ENCODE data around the gene GPR143.

GPR143 gene

DNA sequence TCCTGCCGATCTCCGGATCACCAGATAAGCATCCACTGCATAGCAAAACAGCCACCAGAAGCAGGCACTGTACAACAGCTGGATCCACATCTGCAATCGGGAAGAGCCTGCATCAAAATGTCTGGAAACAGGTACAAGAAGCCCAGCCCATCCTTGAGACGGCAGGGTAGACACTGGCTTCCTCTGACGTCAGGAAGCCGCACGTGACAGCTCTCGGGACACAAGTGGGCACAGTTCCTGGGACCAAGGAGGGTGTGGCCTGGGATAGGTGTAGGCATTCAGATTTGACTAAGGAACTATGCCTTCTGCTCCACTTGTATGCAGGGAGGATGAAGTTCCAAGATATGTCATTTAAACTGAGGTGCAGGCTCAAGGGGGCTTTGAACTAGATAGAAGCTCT is 6.3 kb downstream of the GPR143 start:
- Histone ChIP-seq H3K36me3 (no peaks in the 10 kb centered on the region), H3K9me3 (no peaks in the 10 kb centered on the region), H3K4me1 (no peaks in the 10 kb centered on the region), H3K4me3 (ENCODE audit: low read depth, low read length) (no peak overlapping the region), H3K27me3 (no peaks in the 10 kb centered on the region)
- TF ChIP-seq, protein P1, sequence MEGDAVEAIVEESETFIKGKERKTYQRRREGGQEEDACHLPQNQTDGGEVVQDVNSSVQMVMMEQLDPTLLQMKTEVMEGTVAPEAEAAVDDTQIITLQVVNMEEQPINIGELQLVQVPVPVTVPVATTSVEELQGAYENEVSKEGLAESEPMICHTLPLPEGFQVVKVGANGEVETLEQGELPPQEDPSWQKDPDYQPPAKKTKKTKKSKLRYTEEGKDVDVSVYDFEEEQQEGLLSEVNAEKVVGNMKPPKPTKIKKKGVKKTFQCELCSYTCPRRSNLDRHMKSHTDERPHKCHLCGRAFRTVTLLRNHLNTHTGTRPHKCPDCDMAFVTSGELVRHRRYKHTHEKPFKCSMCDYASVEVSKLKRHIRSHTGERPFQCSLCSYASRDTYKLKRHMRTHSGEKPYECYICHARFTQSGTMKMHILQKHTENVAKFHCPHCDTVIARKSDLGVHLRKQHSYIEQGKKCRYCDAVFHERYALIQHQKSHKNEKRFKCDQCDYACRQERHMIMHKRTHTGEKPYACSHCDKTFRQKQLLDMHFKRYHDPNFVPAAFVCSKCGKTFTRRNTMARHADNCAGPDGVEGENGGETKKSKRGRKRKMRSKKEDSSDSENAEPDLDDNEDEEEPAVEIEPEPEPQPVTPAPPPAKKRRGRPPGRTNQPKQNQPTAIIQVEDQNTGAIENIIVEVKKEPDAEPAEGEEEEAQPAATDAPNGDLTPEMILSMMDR (IDR thresholded peaks at IDR 0.05; ENCODE audit: low read depth, low read length) = no peak
- no peak for DNase-seq

DNA sequence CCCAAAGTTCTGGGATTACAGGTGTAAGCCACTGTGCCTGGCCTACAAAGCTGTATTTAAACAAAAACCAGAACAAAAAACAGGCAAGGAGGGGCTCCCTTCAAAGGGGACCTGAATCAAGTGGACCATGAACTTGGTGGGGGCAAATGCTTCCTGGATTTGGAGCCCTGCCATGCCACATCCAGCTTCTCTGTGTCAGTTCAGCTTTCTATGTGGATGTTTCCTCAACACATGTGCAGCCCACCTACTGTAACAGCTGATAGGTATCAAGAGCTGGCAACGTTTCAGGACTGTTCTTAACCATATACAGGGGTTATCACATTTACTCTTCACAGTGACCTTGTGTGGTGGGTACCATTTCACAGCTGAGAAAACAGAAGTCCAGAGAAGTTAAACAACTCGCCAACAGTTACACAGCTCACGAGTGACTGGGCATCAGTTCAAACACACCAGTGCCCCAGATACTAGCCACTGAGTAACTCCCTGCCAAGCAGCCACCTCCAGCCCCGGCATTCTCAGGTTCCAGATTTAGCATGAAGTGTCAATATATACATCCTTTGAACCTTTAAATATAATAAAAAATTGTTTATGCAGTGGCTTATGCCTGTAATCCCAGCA is 7.5 kb downstream of the GPR143 start:
- Histone ChIP-seq H3K4me1 (no peaks in the 10 kb centered on the region), H3K36me3 (no peaks in the 10 kb centered on the region), H3K4me3 (ENCODE audit: low read depth, low read length) (no peak overlapping the region), H3K27me3 (no peaks in the 10 kb centered on the region), H3K9me3 (no peaks in the 10 kb centered on the region)
- DNase-seq = no peak
- TF ChIP-seq, protein P1 (IDR thresholded peaks at IDR 0.05; ENCODE audit: low read depth, low read length) = no peak

DNA sequence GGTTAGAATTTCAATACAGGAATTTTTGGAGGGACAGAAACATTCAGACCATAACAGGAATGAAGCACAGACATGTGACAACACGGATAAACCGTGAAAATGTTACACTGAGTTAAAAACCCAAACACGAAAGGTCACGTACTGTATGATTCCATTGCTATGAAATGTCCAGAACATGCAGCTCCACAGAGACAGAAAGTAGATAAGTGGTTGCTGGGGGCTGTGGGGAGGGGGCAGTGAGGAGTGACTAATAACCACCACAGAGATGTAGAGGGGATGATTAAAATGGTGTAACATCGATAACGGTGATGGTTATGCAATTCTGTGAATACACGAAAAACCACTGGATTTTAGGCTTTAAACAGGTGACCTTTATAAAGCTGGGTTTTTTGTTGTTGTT is 8.3 kb downstream of the GPR143 start:
- H3K9me3 ChIP-seq = no peaks in the 10 kb centered on the region
- TF ChIP-seq, protein P1 (IDR thresholded peaks at IDR 0.05; ENCODE audit: low read depth, low read length) = no peak
- no peak for DNase-seq
- no peaks in the 10 kb centered on the region for H3K4me1 ChIP-seq
- no peak overlapping the region for H3K4me3 ChIP-seq (ENCODE audit: low read depth, low read length)
- no peaks in the 10 kb centered on the region for H3K36me3 ChIP-seq
- no peaks in the 10 kb centered on the region for H3K27me3 ChIP-seq

DNA sequence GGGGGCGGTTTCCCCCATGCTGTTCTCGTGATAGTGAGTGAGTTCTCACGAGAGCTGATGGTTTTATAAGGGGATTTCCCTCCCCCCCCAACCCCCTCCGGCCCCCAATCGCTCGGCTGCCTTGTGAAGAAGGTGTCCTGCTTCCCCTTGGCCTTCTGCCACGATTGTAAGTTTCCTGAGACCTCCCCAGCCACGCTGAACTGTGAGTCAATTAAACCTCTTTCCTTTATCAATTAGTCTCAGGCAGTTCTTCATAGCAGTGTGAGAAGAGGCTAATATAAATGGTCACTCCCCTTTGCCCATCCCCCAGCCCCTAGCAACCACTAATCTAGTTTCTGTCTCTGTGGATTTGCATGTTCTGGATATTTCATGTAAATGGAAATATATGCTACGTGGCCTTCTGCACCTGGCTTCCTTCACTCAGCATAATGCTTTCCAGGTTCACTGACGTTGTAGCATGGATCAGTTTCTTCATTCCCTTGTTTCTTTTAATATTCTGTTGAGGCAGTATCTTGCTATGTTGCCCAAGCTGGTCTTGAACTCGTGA is 16.4 kb downstream of the GPR143 start:
- Histone ChIP-seq H3K4me3 (ENCODE audit: low read depth, low read length) (no peak overlapping the region), H3K27me3 (no peaks in the 10 kb centered on the region), H3K4me1 (no peaks in the 10 kb centered on the region), H3K9me3 (no peaks in the 10 kb centered on the region), H3K36me3 (no peaks in the 10 kb centered on the region)
- no peak for DNase-seq
- TF ChIP-seq, protein P1 (IDR thresholded peaks at IDR 0.05; ENCODE audit: low read depth, low read length) = no peak

DNA sequence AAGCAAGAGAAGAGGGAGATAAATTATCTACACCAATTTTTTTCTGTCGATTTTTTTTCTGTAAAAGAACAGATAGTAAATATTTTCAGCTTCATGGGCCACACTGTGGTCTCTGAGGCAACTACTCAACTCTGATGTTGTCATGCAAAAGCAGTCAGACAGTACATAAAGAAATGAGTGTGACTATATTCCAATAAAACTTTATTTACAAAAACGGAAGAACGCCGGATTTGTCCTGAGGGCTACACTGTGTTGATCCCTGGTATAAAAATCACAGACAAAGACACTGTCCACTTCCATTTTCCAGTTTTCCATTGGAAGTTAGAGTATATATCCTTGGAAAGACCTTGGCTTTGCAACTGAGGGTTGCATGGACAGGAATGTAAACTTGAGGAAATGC is 18.0 kb downstream of the GPR143 start:
- TF ChIP-seq, protein P1 (IDR thresholded peaks at IDR 0.05; ENCODE audit: low read depth, low read length) = no peak
- Histone ChIP-seq H3K36me3 (no peaks in the 10 kb centered on the region), H3K4me3 (ENCODE audit: low read depth, low read length) (no peak overlapping the region), H3K4me1 (no peaks in the 10 kb centered on the region), H3K27me3 (no peaks in the 10 kb centered on the region), H3K9me3 (no peaks in the 10 kb centered on the region)
- no peak for DNase-seq

DNA sequence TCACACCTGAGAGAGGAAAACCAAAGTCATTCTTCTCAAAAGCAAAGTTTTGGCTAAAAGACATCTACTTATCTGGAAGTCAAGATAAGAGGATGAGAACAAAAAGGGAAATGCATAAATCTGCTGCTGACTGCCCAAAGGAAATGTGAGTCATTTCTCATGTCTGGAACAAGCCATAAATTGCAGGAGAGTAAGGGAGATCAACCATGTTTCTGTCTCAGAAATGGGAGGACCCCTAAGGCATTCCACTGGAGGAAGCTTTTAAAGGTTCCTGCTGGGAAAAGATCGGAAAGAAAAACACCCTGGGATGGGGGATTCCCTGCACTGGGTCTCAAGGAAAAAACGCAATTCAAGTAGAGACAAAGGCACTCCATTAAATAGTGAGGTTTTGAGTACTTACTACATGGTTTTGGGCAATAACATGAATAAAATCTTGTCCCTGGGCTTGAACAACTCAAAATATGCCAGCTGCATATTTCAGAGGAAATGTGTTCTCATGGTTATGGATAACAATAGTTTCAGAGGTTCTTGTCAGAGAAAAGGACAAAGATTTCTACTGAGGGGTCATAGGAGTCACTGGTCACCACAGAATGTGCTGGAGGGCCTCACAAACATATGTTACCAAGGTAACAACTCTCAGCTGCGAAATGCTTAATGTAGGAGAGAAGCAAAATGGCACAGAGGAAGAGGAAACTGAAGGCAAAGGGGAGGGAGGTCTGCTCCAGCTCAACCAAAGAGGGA is 19.3 kb downstream of the GPR143 start:
- Histone ChIP-seq H3K4me1 (no peaks in the 10 kb centered on the region), H3K4me3 (ENCODE audit: low read depth, low read length) (no peak overlapping the region), H3K36me3 (no peaks in the 10 kb centered on the region), H3K27me3 (no peaks in the 10 kb centered on the region), H3K9me3 (no peaks in the 10 kb centered on the region)
- TF ChIP-seq, protein P1 (IDR thresholded peaks at IDR 0.05; ENCODE audit: low read depth, low read length) = no peak
- DNase-seq = no peak

All from BE2C (cell line).